ENCODE measurements around the gene ARSG. TPM values are rescaled to one million over a fixed set of nuclear protein-coding genes. Genes with fewer than 3 reads are reported as not detected.
"Not testable (repeated sequence)": the region's sequence is repeated elsewhere in the genome, so short reads cannot be mapped to it uniquely, and the experiment has no call there.

ARSG gene
- total and polyA plus RNA-seq, 7 donors, result 1.7 to 6.1 (median 2.5) TPM

DNA sequence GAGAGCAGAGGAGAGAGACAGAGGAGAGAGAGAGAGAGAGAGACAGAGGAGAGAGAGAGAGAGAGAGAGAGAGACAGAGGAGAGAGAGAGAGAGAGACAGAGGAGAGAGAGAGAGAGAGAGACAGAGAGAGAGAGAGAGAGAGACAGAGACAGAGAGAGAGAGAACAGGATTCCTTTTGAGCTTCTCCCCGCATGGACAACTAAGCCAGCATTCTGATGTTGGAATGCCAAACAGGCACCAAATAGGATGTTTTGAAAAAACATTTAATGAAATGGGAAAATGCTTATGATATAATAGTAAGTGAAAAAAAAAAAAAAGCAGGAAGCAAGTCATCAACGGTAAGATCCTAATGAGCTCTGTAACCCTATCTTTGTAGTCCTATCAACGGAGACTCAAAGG, 60.7 kb downstream of the ARSG start:
- no peaks in the 10 kb centered on the region for H3K36me3 ChIP-seq (ENCODE audit: insufficient read depth in 1 of 2, low read depth in 1 of 2)
- DNase-seq (no peak), ATAC-seq (no peak)
- H3K27ac ChIP-seq, result no peak overlapping the region
- no peaks in the 10 kb centered on the region for H3K27me3 ChIP-seq (ENCODE audit: insufficient read depth in 3 of 3, low read length in 2 of 3)
- WGBS, 3 donors, result 58 to 70% (median 63%) methylated on average over 3 of the region's 3 CpGs
- peaks cover 7% of the 10 kb centered on the region for H3K4me1 ChIP-seq
- no peaks in the 10 kb centered on the region for H3K9me3 ChIP-seq
- intact Hi-C loops (cut with DNase I), result no loop called here
- no peak overlapping the region for H3K4me3 ChIP-seq
- TF ChIP-seq, protein P1, sequence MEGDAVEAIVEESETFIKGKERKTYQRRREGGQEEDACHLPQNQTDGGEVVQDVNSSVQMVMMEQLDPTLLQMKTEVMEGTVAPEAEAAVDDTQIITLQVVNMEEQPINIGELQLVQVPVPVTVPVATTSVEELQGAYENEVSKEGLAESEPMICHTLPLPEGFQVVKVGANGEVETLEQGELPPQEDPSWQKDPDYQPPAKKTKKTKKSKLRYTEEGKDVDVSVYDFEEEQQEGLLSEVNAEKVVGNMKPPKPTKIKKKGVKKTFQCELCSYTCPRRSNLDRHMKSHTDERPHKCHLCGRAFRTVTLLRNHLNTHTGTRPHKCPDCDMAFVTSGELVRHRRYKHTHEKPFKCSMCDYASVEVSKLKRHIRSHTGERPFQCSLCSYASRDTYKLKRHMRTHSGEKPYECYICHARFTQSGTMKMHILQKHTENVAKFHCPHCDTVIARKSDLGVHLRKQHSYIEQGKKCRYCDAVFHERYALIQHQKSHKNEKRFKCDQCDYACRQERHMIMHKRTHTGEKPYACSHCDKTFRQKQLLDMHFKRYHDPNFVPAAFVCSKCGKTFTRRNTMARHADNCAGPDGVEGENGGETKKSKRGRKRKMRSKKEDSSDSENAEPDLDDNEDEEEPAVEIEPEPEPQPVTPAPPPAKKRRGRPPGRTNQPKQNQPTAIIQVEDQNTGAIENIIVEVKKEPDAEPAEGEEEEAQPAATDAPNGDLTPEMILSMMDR (IDR thresholded peaks at IDR 0.05), result no peak

DNA sequence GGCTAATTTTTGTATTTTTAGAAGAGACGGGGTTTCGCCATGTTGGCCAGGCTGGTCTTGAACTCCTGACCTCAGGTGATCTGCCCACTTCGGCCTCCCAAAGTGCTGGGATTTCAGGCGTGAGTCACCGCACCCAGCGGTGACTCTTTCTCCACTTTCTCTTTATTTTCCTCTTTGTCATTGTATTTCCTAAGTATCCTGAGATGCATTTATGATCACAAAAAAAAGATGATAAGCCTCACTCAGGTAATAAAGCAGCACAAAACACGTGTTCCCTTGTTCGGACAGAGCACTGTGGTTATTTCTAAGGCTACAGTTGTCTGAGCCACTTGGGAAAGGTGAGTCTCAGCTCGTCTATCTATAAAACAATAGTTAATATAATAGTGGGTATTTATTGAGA, 61.4 kb downstream of the ARSG start:
- H3K9me3 ChIP-seq; intact Hi-C loops (cut with DNase I); H3K4me1 ChIP-seq; DNase-seq; H3K36me3 ChIP-seq (ENCODE audit: insufficient read depth in 1 of 2, low read depth in 1 of 2); H3K27me3 ChIP-seq (ENCODE audit: insufficient read depth in 3 of 3, low read length in 2 of 3); H3K27ac ChIP-seq; H3K4me3 ChIP-seq; ATAC-seq: not testable (repeated sequence)
- 94 to 98% (median 96%) methylated on average over 9 of the region's 9 CpGs for whole genome bisulfite sequencing, 3 donors

DNA sequence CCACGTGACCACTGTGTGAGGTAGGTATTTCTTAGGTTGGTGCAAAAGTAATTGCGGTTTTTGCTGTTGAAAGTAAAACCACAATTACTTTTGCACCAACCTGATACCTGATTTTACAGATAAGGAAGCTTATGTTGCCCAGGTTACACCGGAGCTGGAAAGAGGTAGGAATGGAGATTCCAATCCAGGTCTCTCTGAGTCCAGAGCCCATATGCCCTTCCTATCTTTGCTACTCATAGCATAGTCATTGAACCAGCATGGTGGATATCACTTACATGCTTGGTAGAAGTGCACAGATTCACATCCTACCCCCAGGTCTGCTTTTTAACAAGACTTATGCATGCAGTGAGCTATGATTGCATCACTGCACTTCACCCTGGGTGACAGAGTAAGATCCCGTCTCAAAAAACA, 61.8 kb downstream of the ARSG start:
- Histone ChIP-seq H3K4me3 (no peak overlapping the region), H3K4me1 (peaks cover 7% of the 10 kb centered on the region), H3K27me3 (ENCODE audit: insufficient read depth in 3 of 3, low read length in 2 of 3) (no peaks in the 10 kb centered on the region), H3K36me3 (ENCODE audit: insufficient read depth in 1 of 2, low read depth in 1 of 2) (no peaks in the 10 kb centered on the region), H3K27ac (no peak overlapping the region), H3K9me3 (no peaks in the 10 kb centered on the region)
- TF ChIP-seq, protein P1 (IDR thresholded peaks at IDR 0.05), result no peak
- 87 to 90% (median 89%) methylated on average over 4 of the region's 4 CpGs for WGBS, 3 donors
- DNase-seq (no peak), ATAC-seq (no peak)
- intact Hi-C loops (cut with DNase I), result no loop called here

DNA sequence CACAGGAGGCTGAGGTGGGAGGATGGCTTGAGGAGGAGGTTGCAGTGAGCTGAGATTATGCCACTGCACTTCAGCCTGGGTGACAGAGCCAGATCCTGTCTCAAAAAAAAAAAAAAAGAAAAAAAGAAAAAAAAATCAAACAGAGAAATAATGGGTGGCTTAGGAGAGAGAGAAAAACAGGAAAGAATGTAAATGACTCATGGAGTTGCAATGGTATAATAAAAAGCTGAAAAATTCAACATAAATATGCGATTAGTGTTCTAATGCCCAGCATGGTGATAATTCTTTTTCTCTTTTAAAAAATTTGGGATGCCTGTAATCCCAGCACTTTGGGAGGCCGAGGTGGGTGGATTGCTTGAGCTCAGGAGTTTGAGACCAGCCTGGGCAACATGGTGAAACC, 63.0 kb downstream of the ARSG start:
- H3K27ac ChIP-seq; H3K27me3 ChIP-seq (ENCODE audit: insufficient read depth in 3 of 3, low read length in 2 of 3); H3K36me3 ChIP-seq (ENCODE audit: insufficient read depth in 1 of 2, low read depth in 1 of 2); H3K9me3 ChIP-seq; H3K4me1 ChIP-seq; H3K4me3 ChIP-seq; DNase-seq; intact Hi-C loops (cut with DNase I); ATAC-seq: not testable (repeated sequence)
- 85 to 89% (median 88%) methylated on average over 2 of the region's 2 CpGs for WGBS, 3 donors

DNA sequence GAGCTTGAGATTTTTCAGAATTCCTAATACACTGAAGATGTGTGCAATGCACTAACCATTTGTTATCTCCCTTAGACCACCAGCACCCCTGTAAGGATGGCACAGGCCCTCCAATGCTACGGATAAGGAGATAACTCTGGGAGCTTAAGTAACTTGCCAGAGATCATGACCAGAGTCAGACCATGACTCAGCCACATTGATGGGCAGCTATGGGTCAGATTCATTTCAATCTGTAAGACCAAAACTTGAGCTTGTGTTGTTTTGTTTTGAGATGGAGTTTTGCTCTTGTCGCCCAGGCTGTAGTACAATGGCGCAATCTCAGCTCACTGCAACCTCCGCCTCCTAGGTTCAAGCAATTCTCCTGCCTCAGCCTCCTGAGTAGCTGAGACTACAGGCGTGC, 63.8 kb downstream of the ARSG start:
- H3K4me1 ChIP-seq; H3K27ac ChIP-seq; H3K4me3 ChIP-seq; H3K36me3 ChIP-seq (ENCODE audit: insufficient read depth in 1 of 2, low read depth in 1 of 2); H3K9me3 ChIP-seq; DNase-seq; intact Hi-C loops (cut with DNase I); H3K27me3 ChIP-seq (ENCODE audit: insufficient read depth in 3 of 3, low read length in 2 of 3): not testable (repeated sequence)
- peak; percentile 37 to 67 (median 48) for ATAC-seq
- 86 to 96% (median 93%) methylated on average over 5 of the region's 5 CpGs for WGBS, 3 donors

DNA sequence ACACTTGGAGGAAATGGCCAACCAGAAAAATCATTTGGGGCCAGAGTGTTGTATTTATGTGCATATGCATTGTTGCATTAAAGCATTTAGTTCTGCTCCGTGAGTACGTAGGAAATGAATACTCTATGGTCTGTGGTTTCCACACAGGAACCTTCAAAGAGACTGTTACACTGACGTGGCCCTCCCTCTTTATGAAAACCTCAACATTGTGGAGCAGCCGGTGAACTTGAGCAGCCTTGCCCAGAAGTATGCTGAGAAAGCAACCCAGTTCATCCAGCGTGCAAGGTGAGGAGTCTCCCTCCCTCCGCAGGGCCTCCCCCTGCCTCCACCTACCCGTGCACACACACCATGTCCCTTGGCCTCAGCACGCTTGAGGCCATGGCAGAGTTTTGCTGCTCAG, 65.2 kb downstream of the ARSG start:
- H3K4me1 ChIP-seq, result peaks cover 7% of the 10 kb centered on the region
- H3K4me3 ChIP-seq, result no peak overlapping the region
- 79 to 85% (median 85%) methylated on average over 8 of the region's 8 CpGs for WGBS, 3 donors
- peak in 1 of 4 donors; percentile 25 for ATAC-seq
- no peaks in the 10 kb centered on the region for H3K27me3 ChIP-seq (ENCODE audit: insufficient read depth in 3 of 3, low read length in 2 of 3)
- TF ChIP-seq, protein P1 (IDR thresholded peaks at IDR 0.05), result no peak
- no peaks in the 10 kb centered on the region for H3K9me3 ChIP-seq
- H3K27ac ChIP-seq, result no peak overlapping the region
- DNase-seq, result no peak
- intact Hi-C loops (cut with DNase I), result no loop called here
- H3K36me3 ChIP-seq (ENCODE audit: insufficient read depth in 1 of 2, low read depth in 1 of 2), result no peaks in the 10 kb centered on the region
